IPS-18a (cell line): ENCODE results near the gene KCND3.

Experiments
- H3K27ac ChIP-seq: one replicate; pipeline ENCODE4 v1.5.1; 2013; ENCODE audit warnings: low read length
- H3K27me3 ChIP-seq: one replicate; pipeline ENCODE4 v1.6.1; 2013; ENCODE audit warnings: mild to moderate bottlenecking, low read length; ENCODE audit not compliant: control insufficient read depth, insufficient read depth
- H3K36me3 ChIP-seq: one replicate; pipeline ENCODE4 v1.6.1; 2013; ENCODE audit warnings: low read depth, low read length; ENCODE audit not compliant: control insufficient read depth
- H3K4me1 ChIP-seq: one replicate; pipeline ENCODE4 v1.6.1; 2013; ENCODE audit warnings: low read depth, low read length; ENCODE audit not compliant: control insufficient read depth
- H3K4me3 ChIP-seq: one replicate; pipeline ENCODE4 v1.5.1; 2013; ENCODE audit warnings: low read length
- H3K9ac ChIP-seq: one replicate; pipeline ENCODE4 v1.6.1; 2013; ENCODE audit warnings: mild to moderate bottlenecking, low read length, moderate library complexity
- H3K9me3 ChIP-seq: one replicate; pipeline ENCODE4 v1.6.1; 2013; ENCODE audit warnings: low read depth, low read length; ENCODE audit not compliant: control insufficient read depth

The KCND3 gene

GRCh38 chr1:112006416-112007025 lies 17.1 kb upstream of the KCND3 start:
- H3K36me3 ChIP-seq = no peaks in the 10 kb centered on the region
- no peak overlapping the region for H3K9ac ChIP-seq
- H3K27ac ChIP-seq = no peak overlapping the region

GRCh38 chr1:112004076-112004475 lies 14.6 kb upstream of the KCND3 start:
- Histone ChIP-seq H3K4me3 (no peak overlapping the region), H3K9ac (no peak overlapping the region), H3K4me1 (peaks cover 35% of the 10 kb centered on the region), H3K27ac (no peak overlapping the region), H3K27me3 (no peaks in the 10 kb centered on the region), H3K36me3 (no peaks in the 10 kb centered on the region), H3K9me3 (no peaks in the 10 kb centered on the region)

More at GRCh38 chr1:112006416-112007025, 17.1 kb upstream of the KCND3 start:
- Histone ChIP-seq H3K4me3 (no peak overlapping the region), H3K4me1 (peaks cover 35% of the 10 kb centered on the region), H3K9me3 (no peaks in the 10 kb centered on the region), H3K27me3 (no peaks in the 10 kb centered on the region)

- Histone ChIP-seq H3K9me3 (no peaks in the 10 kb centered on the region), H3K4me1 (peaks cover 31% of the 10 kb centered on the region), H3K4me3 (no peak overlapping the region), H3K36me3 (no peaks in the 10 kb centered on the region), H3K27me3 (no peaks in the 10 kb centered on the region), H3K9ac (no peak overlapping the region), H3K27ac (no peak overlapping the region)
These were observed 13.0 kb upstream of the KCND3 start for GRCh38 chr1:112002514-112002913.

- no peaks in the 10 kb centered on the region for H3K9me3 ChIP-seq
- no peaks in the 10 kb centered on the region for H3K36me3 ChIP-seq
- H3K27me3 ChIP-seq = no peaks in the 10 kb centered on the region
These were observed 12.0 kb upstream of the KCND3 start for GRCh38 chr1:112001436-112001835.

GRCh38 chr1:112000048-112000447 lies 10.6 kb upstream of the KCND3 start:
- Histone ChIP-seq H3K4me1 (peaks cover 6% of the 10 kb centered on the region), H3K4me3 (no peak overlapping the region), H3K27me3 (no peaks in the 10 kb centered on the region)

More at GRCh38 chr1:112001436-112001835, 12.0 kb upstream of the KCND3 start:
- Histone ChIP-seq H3K4me1 (peaks cover 20% of the 10 kb centered on the region), H3K27ac (no peak overlapping the region), H3K9ac (no peak overlapping the region), H3K4me3 (no peak overlapping the region)

GRCh38 chr1:111998332-111998731 lies 8.9 kb upstream of the KCND3 start:
- no peaks in the 10 kb centered on the region for H3K36me3 ChIP-seq
- no peak overlapping the region for H3K9ac ChIP-seq
- H3K9me3 ChIP-seq = no peaks in the 10 kb centered on the region
- H3K27me3 ChIP-seq = no peaks in the 10 kb centered on the region
- no peak overlapping the region for H3K27ac ChIP-seq
- H3K4me3 ChIP-seq = no peak overlapping the region
- H3K4me1 ChIP-seq = no peaks in the 10 kb centered on the region

More at GRCh38 chr1:112000048-112000447, 10.6 kb upstream of the KCND3 start:
- Histone ChIP-seq H3K9ac (no peak overlapping the region), H3K27ac (no peak overlapping the region), H3K9me3 (no peaks in the 10 kb centered on the region), H3K36me3 (no peaks in the 10 kb centered on the region)

- Histone ChIP-seq H3K9ac (no peak overlapping the region), H3K27ac (no peak overlapping the region), H3K4me1 (peaks cover 10% of the 10 kb centered on the region), H3K27me3 (peaks cover 48% of the 10 kb centered on the region), H3K36me3 (no peaks in the 10 kb centered on the region), H3K9me3 (no peaks in the 10 kb centered on the region), H3K4me3 (no peak overlapping the region)
These were observed 3.0 kb upstream of the KCND3 start for GRCh38 chr1:111992476-111992875.

- Histone ChIP-seq H3K4me1 (peaks cover 10% of the 10 kb centered on the region), H3K9me3 (no peaks in the 10 kb centered on the region), H3K27ac (no peak overlapping the region), H3K36me3 (no peaks in the 10 kb centered on the region), H3K4me3 (peak overlapping the region; percentile 54), H3K9ac (no peak overlapping the region), H3K27me3 (peaks cover 62% of the 10 kb centered on the region)
These were observed 1.6 kb upstream of the KCND3 start for GRCh38 chr1:111990878-111991718.

- no peaks in the 10 kb centered on the region for H3K9me3 ChIP-seq
- peak overlapping the region; percentile 54 for H3K4me3 ChIP-seq
- H3K4me1 ChIP-seq = peaks cover 10% of the 10 kb centered on the region
- H3K27me3 ChIP-seq = peaks cover 66% of the 10 kb centered on the region
- H3K27ac ChIP-seq = no peak overlapping the region
- H3K9ac ChIP-seq = no peak overlapping the region
- H3K36me3 ChIP-seq = no peaks in the 10 kb centered on the region
These were observed 784 bp upstream of the KCND3 start for GRCh38 chr1:111990026-111990877.

- no peak overlapping the region for H3K27ac ChIP-seq
- H3K9ac ChIP-seq = no peak overlapping the region
- H3K36me3 ChIP-seq = no peaks in the 10 kb centered on the region
These were observed 570 bp downstream of the KCND3 start for GRCh38 chr1:111988743-111989453.

GRCh38 chr1:111988377-111988742 lies 1.1 kb downstream of the KCND3 start:
- no peak overlapping the region for H3K9ac ChIP-seq
- H3K36me3 ChIP-seq = no peaks in the 10 kb centered on the region
- H3K4me3 ChIP-seq = peak overlapping the region; percentile 48
- peaks cover 10% of the 10 kb centered on the region for H3K4me1 ChIP-seq
- H3K27me3 ChIP-seq = peaks cover 71% of the 10 kb centered on the region
- no peak overlapping the region for H3K27ac ChIP-seq
- H3K9me3 ChIP-seq = no peaks in the 10 kb centered on the region

More at GRCh38 chr1:111988743-111989453, 570 bp downstream of the KCND3 start:
- H3K4me3 ChIP-seq = peak overlapping the region; percentile 48
- no peaks in the 10 kb centered on the region for H3K9me3 ChIP-seq
- peaks cover 10% of the 10 kb centered on the region for H3K4me1 ChIP-seq
- peaks cover 69% of the 10 kb centered on the region for H3K27me3 ChIP-seq
